GM11168 (cell line): ENCODE measurements around the gene SOWAHB.

Experiments used
- in situ Hi-C: fragments of 300-500 bp; cut with MboI; formaldehyde crosslinking; loops from one replicate; pipeline ENCODE4 v1.12.0; 2022; ENCODE audit warnings: low sequenced_read_pairs; ENCODE audit not compliant: unreplicated experiment

The SOWAHB gene, protein sequence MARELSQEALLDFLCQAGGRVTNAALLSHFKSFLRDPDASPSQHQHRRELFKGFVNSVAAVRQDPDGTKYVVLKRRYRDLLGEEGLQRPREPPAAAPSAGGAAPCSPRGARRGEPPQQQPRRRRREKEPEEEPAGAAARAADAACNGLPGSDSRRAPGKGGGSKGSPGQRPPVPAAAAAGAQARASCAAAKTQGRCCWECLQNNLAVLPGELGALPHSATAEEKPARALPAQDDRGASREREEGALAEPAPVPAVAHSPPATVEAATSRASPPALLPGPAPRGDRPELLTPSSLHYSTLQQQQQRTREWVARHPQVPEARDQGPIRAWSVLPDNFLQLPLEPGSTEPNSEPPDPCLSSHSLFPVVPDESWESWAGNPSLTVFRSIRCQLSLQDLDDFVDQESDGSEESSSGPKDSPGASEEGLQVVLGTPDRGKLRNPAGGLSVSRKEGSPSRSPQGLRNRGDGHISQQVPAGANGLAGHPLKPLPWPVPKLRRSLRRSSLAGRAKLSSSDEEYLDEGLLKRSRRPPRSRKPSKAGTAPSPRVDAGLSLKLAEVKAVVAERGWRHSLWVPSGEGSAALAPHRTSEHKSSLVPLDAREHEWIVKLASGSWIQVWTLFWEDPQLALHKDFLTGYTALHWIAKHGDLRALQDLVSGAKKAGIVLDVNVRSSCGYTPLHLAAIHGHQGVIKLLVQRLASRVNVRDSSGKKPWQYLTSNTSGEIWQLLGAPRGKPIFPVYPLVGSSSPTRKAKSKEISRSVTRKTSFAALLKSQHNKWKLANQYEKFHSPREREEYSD

GRCh38 chr4:76897536-76898384 lies at the start of gene SOWAHB:
Gene SOWAHB, minus strand, starts transcription at chr4:76898144. Its CDS starts 295 bp downstream, at chr4:76897849.
- in situ Hi-C loops, result no loop called here

- in situ Hi-C loops, result no loop called here
These were observed 49.4 kb upstream of the SOWAHB start for GRCh38 chr4:76947369-76947768.

GRCh38 chr4:76943790-76944189 lies 45.8 kb upstream of the SOWAHB start:
- in situ Hi-C loops, result no loop called here

DNA sequence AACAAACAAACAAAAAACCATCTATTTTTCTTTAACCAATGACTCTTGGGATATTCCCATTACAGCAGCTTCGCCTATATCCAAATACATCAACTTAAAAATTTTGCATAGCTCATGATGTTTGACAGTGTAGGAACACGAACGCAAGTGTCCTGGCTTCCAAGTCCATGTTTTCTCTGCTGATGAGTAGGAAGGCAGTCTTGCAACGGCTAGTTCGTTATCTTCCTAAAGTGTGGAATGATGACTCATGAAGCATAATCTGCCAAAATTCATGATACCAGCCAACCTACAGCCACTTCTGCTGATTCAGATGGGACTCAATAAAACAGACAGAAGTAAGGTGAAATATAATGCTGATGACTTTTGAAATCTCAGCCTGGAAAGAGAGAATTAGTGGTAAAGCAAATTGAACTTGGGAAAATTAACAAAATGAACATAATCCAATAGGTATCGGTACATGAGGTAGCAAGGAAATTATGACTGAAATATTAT lies 45.2 kb upstream of the SOWAHB start:
- in situ Hi-C loops, result no loop called here

DNA sequence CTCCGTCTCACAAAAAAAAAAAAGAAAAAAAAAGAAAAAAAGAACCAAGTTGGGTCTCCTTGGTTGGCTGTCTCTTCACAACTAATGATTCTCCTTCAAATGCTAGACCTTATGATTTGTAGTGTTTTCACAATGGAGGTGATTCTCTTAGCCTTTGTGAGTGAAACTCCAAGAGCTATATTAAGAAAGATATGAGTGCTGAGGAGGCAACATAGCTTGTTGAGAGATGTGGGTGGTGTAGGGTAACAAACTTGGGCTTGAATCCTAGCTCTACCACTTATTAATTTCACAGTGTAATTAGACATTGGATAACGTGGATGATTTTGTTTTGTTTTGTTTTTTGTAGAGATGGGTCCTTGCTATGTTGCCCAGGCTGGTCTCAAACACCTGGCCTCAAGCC lies 41.2 kb upstream of the SOWAHB start:
- in situ Hi-C loops, result no loop called here

GRCh38 chr4:76931576-76932276 lies 33.8 kb upstream of the SOWAHB start:
- in situ Hi-C loops, result no loop called here

DNA sequence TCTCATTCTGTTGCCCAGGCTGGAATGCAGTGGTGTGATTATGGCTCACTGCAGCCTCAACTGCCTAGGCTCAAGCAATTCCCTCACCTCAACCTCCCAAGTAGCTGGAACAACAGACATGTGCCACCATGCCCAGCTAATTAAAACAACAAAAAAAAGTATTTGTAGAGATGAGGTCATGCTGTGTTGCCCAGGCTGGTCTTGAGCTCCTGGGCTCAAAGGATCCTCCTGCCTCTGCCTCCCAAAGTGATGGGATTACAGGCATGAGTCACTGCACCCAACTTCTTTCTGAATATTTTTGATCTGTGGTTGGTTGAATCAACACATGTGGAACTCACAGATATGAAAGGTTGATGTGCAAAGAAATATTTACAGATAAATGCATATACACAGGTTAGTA lies 33.1 kb upstream of the SOWAHB start:
- in situ Hi-C loops, result no loop called here

- in situ Hi-C loops, result no loop called here
These were observed 32.7 kb upstream of the SOWAHB start for GRCh38 chr4:76930685-76931084.

DNA sequence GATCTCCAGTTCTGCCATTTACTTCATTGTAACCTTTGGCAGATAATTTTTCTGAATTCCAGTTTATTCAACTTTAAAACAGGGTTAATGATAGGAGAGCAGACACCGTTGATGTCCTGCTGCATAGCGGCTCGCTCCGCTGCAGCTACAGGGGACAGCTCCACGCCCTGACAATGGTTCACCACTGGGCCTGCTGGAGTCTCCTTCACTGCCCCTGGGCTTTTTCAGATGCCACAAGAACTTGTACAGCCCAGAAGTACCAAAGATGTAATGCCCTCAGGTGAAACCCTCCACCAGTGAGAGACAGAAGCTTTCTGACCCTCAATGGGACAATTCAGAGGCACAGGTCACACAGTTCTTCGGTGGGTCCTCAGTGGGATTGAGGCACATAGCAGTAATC lies 28.9 kb upstream of the SOWAHB start:
- in situ Hi-C loops, result no loop called here

DNA sequence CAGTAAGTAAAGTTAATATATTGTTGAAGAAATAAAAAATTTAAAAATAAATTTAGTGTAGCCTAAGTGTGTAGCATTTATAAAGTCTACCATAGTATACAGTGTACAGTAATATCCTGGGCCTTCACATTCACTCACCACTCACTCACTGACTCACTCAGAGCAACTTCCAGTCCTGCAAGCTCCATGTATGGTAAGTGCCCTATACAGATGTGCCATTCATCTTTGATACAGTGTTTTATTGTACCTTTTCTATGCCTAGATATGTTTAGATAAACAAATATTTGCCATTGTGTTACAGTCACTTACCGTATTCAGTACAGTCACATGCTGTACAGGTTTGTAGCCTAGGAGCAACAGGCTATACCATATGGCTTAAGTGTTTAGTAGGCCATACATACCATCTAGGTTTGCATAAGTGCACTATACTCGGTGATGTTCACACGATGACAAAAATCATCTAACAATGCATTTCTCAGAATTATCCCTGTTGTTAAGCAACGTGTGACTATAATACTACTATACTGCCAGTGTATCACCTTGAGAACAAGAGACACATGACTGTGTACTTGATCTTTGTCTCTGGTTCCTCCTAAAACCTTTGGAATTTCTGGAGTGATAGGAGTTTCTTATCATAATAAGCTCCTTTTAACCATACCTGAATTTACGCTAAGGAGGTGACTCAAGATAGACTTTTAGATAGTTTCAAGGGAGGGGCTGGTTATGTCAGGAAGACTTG lies 25.8 kb upstream of the SOWAHB start:
- in situ Hi-C loops, result no loop called here

DNA sequence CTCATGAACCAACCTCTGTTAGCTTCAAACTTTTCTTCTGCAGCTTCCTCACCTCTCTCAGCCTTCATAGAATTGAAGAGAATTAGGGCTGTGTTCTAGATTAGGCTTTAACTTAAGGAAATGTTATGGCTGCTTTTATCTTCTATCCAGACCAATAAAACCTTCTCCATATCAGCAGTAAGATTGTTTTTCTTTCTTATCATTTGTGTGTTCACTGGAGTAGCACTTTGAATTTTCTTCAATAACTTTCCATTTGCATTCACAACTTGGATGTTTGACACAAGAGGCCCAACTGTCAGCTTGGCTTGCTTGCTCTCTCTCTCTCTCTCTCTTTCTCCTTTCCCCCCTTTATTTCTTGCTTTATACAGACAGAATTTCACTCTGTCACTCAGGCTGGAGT lies 22.8 kb upstream of the SOWAHB start:
- in situ Hi-C loops, result no loop called here

GRCh38 chr4:76909711-76910110 lies 11.8 kb upstream of the SOWAHB start:
- in situ Hi-C loops, result no loop called here

- in situ Hi-C loops, result no loop called here
These were observed 7.6 kb upstream of the SOWAHB start for GRCh38 chr4:76905521-76905920.

DNA sequence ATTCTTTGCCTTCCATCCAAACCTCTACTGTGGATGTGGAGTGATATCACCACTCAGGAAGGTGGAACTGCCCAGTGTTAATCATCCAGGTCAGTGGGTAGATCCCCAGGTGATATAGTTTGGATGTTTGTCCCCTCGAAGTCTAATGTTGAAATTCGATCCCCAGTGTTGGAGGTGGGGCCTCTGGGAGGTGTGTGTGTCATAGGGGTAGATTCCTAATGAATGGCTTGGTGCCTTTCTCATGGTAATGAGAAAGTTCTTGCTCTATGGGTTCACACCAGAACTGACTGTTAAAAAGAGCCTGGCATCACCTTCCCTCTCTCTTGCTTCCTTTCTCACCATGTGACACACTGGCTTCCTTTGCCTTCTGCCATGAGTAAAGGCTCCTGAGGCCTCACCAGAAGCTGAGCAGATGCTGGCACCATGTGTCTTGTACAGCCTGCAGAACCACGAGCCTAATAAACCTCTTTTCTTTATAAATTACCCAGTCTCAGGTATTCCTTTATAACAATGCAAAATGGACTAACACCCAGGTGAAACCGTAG lies 6.8 kb upstream of the SOWAHB start:
- in situ Hi-C loops, result no loop called here

GRCh38 chr4:76902233-76902890 lies 4.4 kb upstream of the SOWAHB start:
- in situ Hi-C loops, result no loop called here

DNA sequence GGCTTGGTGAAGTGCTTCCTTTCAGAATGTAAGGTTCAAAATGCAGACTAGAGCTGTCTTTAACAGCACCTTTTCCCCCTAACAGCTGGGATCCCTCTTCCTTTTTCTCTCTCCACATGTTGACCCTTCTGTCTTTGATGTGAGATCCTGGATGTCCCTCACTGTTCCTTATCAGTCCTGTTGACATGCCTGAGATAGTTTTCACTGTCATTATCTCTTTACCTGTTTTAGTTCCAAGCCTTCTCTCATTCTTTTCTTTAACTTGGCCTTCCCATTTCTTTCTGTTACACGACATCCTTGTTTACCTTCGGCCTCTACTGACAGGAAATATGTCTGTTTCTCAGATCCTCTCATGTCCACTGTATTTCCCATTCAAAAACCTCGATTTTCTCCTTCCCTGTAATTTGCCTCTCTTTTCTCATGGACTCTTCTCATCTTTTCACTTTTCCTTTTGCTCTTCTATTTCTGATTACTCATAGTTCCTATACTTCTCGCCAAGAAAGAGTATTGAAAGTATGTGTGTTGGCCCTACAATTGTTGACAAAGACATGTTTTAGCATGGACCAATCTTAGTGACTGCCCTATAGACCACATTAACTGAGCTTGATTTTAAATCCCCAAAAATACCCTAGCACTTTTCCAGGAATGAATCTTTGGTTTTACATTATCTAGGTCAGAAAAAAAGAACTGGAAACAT lies 1.2 kb upstream of the SOWAHB start:
- in situ Hi-C loops, result no loop called here

DNA sequence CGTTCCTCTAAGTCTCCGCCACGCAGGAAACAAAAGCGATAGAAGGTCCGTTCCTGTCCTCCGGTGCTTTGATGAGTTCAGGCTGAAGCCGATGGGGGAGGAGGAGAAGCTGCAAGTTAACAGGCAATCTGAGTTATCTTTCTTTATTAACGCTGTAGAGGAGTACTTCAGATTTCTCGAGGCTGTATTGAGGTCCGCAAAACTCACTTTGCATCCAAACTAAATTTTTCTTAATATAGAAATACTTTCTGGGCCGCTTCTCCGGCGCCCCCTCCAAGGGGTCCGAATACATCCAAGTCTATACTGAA lies 395 bp upstream of the SOWAHB start:
- in situ Hi-C loops, result no loop called here
